HG03469 (cell line): Measurements from ENCODE around the gene FIGNL1.

Experiments
- ATAC-seq: cut with Tn5 transposase; IDR thresholded peaks from one replicate; pipeline ENCODE4 v1.9.1; 2021; ENCODE audit warnings: mild to moderate bottlenecking, moderate library complexity, moderate number of reproducible peaks; ENCODE audit not compliant: unreplicated experiment

FIGNL1 gene

GRCh38 chr7:50400114-50400513, 50.0 kb downstream of the FIGNL1 start:
- ATAC-seq = no peak

- ATAC-seq = no peak
Measured at GRCh38 chr7:50399635-50400034, 50.5 kb downstream of the FIGNL1 start.

GRCh38 chr7:50399206-50399605, 50.9 kb downstream of the FIGNL1 start:
- ATAC-seq = no peak

GRCh38 chr7:50397971-50398324, 52.2 kb downstream of the FIGNL1 start:
- no peak for ATAC-seq

GRCh38 chr7:50397320-50397970, 52.7 kb downstream of the FIGNL1 start:
- peak; percentile 41 for ATAC-seq

GRCh38 chr7:50396856-50397255, 53.3 kb downstream of the FIGNL1 start:
- peak; percentile 3 for ATAC-seq

- ATAC-seq = no peak
Measured at GRCh38 chr7:50394315-50394714, 55.8 kb downstream of the FIGNL1 start.
